HG02610 (cell line): Measurements from ENCODE around the gene SMARCA4.
A peak's percentile ranks its signal among the peaks of the same experiment; 100 is the strongest.
"Not testable (repeated sequence)": the region's sequence is repeated elsewhere in the genome, so short reads cannot be mapped to it uniquely, and the experiment has no call there.

Experiments used
- ATAC-seq: cut with Tn5 transposase; IDR thresholded peaks from one replicate; pipeline ENCODE4 v1.9.1; 2021; ENCODE audit warnings: mild to moderate bottlenecking, moderate library complexity; ENCODE audit not compliant: unreplicated experiment

Gene SMARCA4

DNA sequence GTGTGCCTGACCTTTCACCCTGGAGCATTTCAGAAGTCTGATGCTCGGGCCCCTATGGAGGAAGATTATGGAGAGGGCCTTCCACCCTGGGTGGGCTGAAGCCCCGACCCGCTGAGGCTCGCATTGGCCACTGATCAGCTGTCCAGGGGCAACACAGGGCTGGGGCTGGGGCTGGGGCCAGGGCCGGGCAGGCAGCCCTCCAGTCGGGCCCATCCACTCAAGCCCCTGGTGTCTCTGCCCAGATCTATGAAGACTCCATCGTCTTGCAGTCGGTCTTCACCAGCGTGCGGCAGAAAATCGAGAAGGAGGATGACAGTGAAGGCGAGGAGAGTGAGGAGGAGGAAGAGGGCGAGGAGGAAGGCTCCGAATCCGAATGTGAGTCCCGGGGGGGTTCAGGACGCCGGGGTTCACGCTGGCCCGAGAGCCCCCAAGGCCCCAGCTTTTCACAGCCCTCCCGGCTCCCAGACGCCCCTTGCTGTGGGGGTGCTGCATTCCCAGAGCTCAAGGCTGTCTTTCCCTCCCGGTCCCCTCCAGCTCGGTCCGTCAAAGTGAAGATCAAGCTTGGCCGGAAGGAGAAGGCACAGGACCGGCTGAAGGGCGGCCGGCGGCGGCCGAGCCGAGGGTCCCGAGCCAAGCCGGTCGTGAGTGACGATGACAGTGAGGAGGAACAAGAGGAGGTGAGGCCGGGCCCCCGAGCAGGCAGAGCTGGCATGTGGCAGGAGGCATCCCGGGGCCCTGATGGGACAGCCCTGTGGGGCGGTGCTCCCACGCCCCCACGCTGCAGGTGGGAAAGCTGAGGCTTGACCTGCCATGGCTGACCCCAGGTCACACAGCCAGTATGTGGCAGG is 98.9 kb downstream of the SMARCA4 start:
- ATAC-seq: no peak

DNA sequence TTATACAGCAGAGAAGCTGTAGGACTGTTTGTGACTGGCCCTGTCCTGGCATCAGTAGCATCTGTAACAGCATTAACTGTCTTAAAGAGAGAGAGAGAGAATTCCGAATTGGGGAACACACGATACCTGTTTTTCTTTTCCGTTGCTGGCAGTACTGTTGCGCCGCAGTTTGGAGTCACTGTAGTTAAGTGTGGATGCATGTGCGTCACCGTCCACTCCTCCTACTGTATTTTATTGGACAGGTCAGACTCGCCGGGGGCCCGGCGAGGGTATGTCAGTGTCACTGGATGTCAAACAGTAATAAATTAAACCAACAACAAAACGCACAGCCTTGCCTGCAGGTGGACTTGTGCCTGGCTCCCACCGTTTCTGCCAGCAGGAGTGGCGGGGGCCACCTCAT is 101.1 kb downstream of the SMARCA4 start:
- ATAC-seq: no peak

DNA sequence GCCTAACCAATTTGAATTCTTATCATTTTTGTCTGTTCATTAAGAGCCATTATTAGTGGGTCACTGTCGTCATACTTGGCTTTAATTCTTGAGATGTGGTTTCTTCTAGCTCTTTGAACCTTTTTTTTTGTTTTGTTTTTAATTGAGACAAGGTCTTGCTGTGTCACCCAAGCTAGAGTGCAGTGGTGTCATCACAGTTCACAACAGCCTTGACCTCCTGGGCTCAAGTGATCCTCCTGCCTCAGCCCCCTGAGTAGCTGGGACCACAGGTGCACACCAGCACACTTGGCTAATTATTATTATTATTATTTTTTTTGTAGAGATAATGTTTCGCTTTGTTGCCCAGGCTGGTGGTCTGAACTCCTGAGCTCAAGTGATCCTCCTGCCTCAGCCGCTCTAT is 102.6 kb downstream of the SMARCA4 start:
- no peak for ATAC-seq

DNA sequence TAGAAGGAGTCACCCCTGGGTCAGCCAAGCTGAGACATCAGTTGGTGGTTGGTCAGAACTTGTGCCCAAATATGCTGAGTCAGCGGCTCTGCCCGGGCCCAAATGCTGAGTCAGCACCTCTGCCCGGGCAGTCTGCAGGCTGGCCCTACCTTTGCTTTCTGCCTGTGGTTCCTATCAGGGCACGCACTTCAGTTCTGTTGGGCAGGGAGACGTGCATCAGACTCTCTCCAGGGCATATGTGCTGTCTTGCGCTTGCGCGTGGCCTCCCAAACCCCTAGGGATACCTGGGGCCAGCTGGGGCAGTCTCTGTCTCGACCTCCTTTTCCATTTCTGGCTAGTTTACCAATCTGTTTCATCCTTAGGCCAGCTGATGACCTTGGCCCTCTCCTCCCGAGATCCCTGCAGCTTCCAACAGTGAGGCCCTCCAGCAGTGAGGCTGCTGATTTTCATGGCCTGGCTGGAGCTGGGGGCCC is 104.0 kb downstream of the SMARCA4 start:
- no peak for ATAC-seq

DNA sequence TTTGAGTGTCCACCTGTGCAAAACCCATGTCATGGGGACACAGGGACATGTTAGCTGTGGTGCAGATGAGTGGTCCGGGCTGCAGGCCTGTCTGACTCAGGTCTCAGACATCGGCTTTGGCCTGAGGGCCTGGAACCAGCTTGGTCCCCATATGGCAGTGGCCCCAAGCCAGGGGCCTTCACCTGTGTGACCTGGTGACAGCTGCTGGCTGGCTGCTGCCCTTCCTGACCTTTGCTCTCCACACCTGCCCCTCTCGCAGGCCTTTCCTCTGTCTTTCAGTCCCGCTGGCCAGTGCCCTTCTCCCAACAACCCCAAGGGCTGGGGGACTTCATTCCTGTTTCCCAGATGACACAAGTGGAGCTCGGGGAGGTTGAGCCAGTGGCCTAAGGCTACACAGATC is 105.5 kb downstream of the SMARCA4 start:
- ATAC-seq: no peak

DNA sequence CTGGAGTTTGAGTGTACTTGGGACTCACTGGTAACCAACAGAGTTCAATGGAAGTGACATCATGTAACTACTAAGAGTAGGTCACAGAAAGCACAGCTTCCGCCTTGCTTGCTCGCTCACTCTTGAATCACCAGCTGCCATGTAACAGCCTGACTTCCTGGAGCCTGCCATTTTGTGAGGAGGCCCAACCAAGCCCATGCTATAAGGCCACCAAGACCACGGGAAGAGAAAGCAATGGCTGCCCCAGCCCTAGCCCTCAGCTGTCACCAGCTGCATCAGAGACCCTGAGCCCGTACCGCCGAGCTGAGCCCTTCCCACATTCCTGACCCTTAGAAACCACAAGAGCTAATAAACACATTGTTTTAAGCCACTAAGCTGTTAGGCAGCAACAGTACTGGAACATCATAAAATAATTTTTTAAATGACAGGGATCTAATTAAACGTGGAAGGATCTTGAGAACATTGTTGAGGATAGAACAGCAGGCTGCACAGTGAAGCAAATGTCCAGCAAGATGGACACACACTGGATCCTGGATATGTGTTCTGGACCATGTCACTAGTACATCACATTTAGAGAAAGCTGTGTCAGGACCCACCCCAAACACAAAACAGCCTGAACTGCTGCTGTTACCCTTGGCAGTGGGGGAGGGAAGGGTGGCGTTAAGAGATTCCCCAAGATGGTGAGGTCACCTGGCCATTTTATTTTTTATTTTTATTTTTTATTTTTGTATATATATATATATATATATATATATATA is 106.7 kb downstream of the SMARCA4 start:
- ATAC-seq: no peak

DNA sequence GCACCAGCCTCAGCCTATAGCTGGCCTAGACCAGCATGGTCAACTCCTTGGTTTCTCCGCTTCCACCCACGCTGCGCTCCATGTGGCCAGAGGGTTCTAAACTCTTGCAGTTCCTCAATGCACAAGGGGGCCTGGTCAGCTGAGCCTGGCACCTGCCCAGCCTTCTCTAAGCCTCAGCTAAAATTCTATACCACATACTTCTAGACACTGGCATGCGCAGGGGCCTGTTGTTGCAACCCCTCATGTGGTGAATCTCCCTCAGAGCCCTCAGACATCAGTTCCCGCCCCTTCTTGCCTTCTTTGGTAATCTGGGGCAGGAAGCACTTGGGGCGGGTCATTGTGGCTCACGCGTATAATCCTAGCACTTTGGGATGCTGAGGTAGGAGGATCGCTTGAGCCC is 108.7 kb downstream of the SMARCA4 start:
- no peak for ATAC-seq

DNA sequence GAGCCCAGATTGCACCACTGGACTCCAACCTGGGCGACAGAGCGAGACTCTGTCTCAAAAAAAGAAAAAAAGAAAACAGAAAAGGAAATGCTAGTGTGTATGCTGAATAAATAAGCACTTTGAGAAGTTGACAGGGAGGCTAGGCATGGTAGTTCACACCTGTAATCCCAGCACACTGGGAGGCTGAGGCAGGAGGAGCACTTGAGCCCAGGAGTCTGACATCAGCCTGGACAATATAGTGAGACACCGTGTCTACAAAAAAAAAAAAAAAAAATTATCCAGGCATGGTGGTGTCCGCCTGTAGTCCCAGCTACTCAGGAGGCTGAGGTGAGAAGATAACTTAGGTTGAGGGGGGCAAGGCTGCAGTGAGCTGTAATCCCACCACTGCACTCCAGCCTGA is 109.3 kb downstream of the SMARCA4 start:
- ATAC-seq: no peak

DNA sequence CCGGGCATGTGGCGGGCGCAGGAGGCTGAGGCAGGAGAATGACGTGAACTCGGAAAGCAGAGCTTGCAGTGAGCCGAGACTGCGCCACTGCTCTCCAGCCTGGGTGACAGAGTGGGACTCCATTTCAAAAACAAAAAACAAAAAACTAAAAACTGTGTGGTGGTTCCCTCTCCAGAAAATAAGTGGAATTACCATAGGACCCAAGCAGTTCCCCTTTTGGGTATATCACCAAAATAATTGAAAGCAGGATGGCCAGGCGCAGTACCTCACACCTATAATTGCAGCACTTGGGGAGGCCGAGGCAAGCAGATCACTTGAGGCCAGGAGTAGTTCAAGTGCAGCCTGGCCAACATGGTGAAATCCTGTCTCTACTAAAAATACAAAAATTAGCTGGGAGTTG is 112.7 kb downstream of the SMARCA4 start:
- ATAC-seq: no peak

DNA sequence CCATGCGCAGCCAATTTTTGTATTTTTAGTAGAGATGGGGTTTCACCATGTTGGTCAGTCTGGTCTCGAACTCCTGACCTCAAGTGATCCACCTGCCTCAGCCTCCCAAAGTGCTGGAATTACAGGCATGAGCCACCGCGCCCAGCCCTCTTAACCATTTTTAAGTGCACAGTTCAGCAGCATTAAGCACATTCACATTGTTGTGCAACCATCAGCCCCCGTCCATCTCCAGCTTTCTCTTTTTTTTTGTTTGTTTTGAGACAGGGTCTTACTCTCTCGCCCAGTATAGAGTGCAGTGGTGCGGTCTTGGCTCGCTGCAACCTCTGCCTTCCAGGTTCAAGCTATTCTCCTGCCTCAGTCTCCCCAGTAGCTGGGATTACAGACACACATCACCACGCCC is 116.0 kb downstream of the SMARCA4 start:
- not testable (repeated sequence) for ATAC-seq

DNA sequence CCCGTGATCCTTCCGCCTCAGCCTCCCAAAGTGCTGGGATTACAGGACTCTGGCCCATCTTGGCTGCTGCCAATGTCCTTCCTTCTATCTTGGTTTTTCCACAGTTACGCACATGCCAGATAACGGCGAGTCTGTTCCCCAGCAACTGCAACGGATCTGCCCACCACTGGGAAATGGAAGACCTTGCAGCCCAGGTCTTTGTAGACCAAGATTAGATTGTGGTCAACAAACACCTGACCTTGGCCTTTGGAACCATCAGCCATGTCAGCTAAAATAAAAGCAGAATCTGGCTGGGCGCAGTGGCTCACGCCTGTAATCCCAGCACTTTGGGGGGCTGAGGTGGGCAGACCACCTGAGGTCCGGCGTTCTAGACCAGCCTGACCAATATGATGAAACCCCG is 118.1 kb downstream of the SMARCA4 start:
- no peak for ATAC-seq

DNA sequence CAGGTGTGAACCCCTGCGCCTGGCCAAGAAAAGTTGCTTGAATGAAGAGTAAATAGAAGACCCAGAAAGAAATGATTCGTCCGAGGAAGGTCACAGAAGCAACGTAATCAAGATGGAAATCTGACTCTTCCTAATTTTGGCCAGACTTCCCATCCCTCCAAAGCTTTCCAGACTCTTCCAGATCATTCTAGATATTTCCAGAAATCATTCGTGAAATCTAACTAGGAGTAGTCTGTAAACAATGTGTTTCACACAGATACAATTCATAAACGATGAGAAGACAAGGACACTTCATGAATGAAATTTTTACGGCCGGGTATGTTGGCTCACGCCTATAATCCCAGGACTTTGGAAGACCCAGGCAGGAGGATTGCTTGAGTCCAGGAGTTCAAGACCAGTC is 119.2 kb downstream of the SMARCA4 start:
- ATAC-seq: no peak

DNA sequence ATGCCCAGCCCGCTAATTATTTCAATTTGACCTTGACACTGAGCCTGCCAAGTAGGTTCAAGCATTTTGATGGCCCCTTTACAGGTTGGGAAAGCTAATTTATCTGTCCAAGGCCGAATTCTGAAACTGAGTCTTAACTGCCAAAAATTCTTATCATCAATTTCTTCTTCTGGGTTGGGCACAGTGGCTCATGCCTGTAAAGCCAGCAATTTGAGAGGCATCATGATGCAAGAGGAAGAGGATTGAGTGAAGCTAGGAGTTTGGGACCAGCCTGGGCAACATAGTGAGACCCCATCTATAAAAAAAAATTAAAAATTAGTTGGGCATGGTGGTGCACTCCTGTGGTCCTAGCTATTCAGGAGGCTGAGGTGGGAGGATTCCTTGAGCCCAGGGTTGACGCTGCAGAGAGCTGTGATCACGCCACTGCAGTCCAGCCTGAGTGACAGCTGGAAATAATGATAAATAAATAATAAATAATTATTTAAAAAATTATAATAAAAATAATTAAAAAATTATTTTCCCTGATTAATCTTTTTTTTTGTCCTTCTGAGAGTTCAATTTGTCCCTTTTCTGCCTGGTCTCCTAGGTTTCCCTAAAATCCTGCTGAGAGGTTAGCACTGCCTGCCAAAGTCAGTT is 127.2 kb downstream of the SMARCA4 start:
- ATAC-seq: no peak

DNA sequence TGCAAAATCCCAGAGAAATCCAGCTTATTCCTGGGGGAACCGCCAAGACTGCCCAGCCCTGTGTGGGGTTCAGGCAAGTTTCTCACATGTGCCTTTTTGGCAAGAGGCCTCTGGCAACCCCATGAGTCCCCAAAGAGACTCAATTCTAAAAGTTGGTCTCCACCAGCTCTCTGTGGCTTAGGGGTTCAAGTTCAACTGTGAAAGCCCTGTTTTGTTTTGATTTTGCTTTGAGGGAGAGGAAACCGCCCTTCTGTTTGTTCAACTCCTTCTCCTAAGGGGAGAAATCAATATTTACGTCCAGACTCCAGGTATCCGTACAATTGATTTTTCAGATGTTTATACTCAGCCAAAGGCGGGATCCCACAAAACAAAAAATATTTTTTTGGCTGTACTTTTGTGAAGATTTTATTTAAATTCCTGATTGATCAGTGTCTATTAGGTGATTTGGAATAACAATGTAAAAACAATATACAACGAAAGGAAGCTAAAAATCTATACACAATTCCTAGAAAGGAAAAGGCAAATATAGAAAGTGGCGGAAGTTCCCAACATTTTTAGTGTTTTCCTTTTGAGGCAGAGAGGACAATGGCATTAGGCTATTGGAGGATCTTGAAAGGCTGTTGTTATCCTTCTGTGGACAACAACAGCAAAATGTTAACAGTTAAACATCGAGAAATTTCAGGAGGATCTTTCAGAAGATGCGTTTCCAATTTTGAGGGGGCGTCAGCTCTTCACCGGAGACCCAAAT is 127.8 kb downstream of the SMARCA4 start:
- ATAC-seq: no peak

DNA sequence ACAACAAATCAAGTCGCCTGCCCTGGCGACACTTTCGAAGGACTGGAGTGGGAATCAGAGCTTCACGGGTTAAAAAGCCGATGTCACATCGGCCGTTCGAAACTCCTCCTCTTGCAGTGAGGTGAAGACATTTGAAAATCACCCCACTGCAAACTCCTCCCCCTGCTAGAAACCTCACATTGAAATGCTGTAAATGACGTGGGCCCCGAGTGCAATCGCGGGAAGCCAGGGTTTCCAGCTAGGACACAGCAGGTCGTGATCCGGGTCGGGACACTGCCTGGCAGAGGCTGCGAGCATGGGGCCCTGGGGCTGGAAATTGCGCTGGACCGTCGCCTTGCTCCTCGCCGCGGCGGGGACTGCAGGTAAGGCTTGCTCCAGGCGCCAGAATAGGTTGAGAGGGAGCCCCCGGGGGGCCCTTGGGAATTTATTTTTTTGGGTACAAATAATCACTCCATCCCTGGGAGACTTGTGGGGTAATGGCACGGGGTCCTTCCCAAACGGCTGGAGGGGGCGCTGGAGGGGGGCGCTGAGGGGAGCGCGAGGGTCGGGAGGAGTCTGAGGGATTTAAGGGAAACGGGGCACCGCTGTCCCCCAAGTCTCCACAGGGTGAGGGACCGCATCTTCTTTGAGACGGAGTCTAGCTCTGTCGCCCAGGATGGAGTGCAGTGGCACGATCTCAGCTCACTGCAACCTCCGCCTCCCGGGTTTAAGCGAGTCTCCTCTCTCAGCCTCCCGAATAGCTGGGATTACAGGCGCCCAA is 128.6 kb downstream of the SMARCA4 start, which contains the start of gene LDLR:
Gene LDLR (plus strand): TSS at position 210 of the 760 bp plus-strand sequence. CDS start 86 bp downstream, at position 296.
- ATAC-seq: no peak

DNA sequence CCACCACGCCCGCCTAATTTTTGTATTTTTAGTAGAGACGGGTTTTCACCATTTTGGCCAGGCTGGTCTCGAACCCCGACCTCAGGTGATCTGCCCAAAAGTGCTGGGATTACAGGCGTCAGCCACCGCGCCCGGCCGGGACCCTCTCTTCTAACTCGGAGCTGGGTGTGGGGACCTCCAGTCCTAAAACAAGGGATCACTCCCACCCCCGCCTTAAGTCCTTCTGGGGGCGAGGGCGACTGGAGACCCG is 129.1 kb downstream of the SMARCA4 start:
- peak; percentile 6 for ATAC-seq

DNA sequence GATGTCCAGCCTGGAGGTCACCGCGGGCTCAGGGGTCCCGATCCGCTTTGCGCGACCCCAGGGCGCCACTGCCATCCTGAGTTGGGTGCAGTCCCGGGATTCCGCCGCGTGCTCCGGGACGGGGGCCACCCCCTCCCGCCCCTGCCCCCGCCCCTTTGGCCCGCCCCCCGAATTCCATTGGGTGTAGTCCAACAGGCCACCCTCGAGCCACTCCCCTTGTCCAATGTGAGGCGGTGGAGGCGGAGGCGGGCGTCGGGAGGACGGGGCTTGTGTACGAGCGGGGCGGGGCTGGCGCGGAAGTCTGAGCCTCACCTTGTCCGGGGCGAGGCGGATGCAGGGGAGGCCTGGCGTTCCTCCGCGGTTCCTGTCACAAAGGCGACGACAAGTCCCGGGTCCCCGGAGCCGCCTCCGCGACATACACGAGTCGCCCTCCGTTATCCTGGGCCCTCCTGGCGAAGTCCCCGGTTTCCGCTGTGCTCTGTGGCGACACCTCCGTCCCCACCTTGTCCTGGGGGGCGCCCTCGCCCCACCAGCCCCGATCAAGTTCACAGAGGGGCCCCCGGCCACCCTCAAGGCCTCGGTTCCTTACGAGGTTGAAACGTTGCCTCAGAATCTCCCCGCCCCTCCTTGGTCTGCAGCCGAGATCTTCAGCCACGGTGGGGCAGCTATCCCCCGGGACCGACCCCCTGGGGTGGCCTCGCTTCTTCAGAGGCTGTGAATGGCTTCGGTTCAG is 129.6 kb downstream of the SMARCA4 start:
- ATAC-seq: peak; percentile 74

DNA sequence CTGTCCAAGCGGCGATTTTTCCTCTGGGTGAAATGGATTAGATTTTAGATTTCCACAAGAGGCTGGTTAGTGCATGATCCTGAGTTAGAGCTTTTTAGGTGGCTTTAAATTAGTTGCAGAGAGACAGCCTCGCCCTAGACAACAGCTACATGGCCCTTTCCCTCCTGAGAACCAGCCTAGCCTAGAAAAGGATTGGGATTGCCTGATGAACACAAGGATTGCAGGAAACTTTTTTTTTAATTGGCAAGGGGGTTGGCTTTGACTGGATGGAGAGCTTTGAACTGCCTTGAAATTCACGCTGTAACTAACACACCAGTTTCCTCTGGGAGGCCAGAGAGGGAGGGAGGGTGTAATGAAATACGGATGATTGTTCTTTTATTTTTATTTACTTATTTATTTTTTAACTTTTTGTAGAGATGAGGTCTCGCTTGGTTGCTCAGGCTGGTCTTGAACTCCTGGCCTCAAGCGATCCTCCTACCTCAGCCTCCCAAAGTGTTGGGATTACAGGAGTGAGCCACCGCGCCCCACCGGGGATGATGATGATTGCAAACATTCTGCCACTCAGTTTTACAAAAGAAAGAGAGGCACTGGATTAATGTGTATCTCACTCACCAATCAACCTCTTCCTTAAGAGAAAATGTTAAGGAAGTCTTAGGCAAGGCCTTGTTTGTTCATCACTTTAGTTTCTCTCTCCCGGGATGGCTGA is 130.3 kb downstream of the SMARCA4 start:
- no peak for ATAC-seq

DNA sequence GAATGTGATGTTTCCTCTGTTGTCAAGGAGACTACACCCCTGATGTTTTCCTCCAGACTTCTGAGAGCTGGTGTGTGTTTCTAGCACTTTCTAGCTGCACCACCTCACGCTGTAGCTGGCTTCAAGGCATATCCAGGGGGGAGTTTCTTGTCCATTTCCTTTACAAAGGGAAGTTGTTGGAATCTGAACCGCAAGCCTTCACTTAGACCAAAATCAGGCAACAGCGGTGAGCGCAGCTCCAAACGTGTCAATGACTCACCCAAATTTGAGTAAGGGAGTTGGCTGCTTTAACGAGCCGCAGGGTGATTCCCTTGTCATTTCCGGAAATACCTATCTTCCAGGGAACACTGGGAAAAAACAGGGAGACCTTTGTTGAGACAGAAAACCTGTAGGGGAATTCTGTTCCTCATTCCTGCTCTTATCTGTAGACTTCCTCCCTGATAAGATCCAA is 130.9 kb downstream of the SMARCA4 start:
- ATAC-seq: no peak
